Activated B cell treated with CpG ODN at 0.5 μM for 24 hours (primary cell): Measurements from ENCODE around the gene BHLHE40. TPM values are rescaled to one million over a fixed set of nuclear protein-coding genes. Genes with fewer than 3 reads are reported as not detected.
A peak's percentile ranks its signal among the peaks of the same experiment; 100 is the strongest.

ENCODE experiments used
- ATAC-seq: fragments of 200-7000 bp; cut with Tn5 transposase; one replicate; pipeline ENCODE4 v1.10.0; 2021; ENCODE audit warnings: low read depth, mild to moderate bottlenecking, moderate library complexity
- CTCF ChIA-PET: fragments of 350-600 bp; sonication (Branson Sonifier 250); formaldehyde crosslinking; loops from one replicate; lab custom pipeline; 2021; ENCODE audit warnings: antibody characterized with exemption; lab: Charles Lee
- POLR2A ChIA-PET: fragments of 350-600 bp; sonication (Branson Sonifier 250); formaldehyde crosslinking; loops from one replicate; lab custom pipeline; 2021; ENCODE audit warnings: antibody characterized with exemption; lab: Charles Lee
- DNase-seq: peaks from one replicate; pipeline ENCODE4 v3.0.0; 2022
- H3K27ac Mint-ChIP-seq: one replicate; pipeline ENCODE4 v1.8.0; 2020; ENCODE audit warnings: mixed read lengths
- H3K27me3 Mint-ChIP-seq: one replicate; pipeline ENCODE4 v1.8.0; 2021; ENCODE audit warnings: mixed read lengths
- H3K36me3 Mint-ChIP-seq: one replicate; pipeline ENCODE4 v1.8.0; 2021; ENCODE audit warnings: low read depth, mixed read lengths
- H3K4me1 Mint-ChIP-seq: one replicate; pipeline ENCODE4 v1.8.0; 2021; ENCODE audit warnings: mixed read lengths
- H3K4me3 Mint-ChIP-seq: one replicate; pipeline ENCODE4 v1.8.0; 2020; ENCODE audit warnings: mild to moderate bottlenecking, mixed read lengths
- H3K9me3 Mint-ChIP-seq: one replicate; pipeline ENCODE4 v1.8.0; 2020; ENCODE audit warnings: mixed read lengths
- intact Hi-C: fragments of 100-400 bp; cut with micrococcal nuclease; formaldehyde crosslinking; loops from one replicate; pipeline ENCODE4 v1.15.1; 2024
- total RNA-seq: library from RNA; stranded (reverse); gene quantifications from 2 replicates; pipeline ENCODE4 v1.2.3, GENCODE V29; 2022
- TF ChIP-seq, protein P1 (sequence below): fragments of 200-600 bp; IDR thresholded peaks from one replicate; pipeline ENCODE4 v1.8.0; 2022; ENCODE audit warnings: antibody characterized with exemption, mild to moderate bottlenecking

The BHLHE40 gene
- total RNA-seq, 1 donor from 2014 or later, result 41.5 TPM

DNA sequence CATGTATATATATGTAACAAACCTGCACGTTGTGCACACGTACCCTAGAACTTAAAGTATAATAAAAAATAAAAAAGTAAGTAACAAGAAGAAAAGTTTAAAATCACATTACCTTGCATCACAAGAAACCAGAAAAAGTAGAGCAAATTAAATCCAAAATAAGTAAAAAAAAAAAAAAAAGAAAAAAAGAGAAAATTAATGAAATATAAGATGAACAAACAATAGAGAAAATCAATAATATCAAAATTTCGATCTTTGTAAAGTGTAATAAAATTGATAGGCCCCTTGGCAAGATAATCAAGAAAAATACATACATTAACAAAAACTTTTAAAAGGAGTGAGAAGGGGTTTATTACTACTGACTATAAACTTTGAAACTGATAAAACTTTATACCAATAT lies 7.4 kb upstream of the BHLHE40 start:
- peaks cover 34% of the 10 kb centered on the region for H3K4me1 Mint-ChIP-seq

DNA sequence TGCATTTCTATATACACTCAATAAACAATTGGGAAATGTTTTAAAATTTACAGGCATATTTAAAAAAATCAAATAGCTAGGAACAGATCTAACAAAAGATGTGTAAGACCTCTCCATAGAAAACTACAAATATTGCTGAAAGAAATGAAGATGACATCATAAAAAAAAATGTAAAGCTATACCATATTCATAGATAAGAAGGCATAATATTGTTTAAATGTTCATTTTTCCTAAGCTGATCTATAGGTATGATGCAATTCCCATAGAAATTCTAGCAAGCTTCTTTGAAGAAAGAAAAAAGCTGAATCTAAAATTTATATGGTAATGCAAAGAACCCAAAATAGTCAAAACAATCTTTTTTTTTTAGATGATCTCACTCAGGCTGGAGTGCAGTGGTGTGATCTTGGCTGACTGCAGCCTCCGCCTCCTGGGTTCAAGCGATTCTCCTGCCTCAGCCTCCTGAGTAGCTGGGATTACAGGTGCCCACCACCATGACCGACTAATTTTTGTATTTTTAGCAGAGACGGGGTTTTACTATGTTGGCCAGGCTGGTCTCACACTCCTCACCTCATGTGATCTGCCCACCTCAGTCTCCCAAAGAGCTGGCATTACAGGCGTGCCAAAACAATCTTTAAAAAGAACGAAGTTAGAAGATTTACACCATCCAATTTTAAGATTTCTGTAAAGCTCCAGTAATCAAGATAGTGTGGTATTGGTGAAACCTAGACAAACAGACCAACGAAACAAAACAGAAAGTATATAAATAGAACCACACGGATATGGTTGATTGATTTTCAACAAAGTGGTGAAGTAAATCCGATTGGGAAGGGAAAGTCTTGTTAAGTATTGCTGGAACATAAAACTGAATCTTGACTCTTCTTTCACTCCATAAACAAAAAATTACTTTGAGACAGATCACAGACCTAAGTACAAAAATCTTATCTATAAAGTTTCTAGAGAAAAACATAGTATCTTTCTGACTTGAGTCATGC lies 6.3 kb upstream of the BHLHE40 start:
- H3K27ac Mint-ChIP-seq, result peak overlapping the region; percentile 85
- H3K27me3 Mint-ChIP-seq, result no peaks in the 10 kb centered on the region
- intact Hi-C loops, result no loop called here
- ChIA-PET POLR2A (interaction anchor here (0.6 to 1.3 kb wide), 7 partner anchors 10 to 123 kb away, joined by 3 to 8 read pairs (median 3); no protein-coding TSS in a partner anchor), CTCF (interaction anchor here (1.0 kb wide), 1 partner anchor 11 kb away, joined by 3 read pairs; no protein-coding TSS in a partner anchor)
- H3K4me1 Mint-ChIP-seq, result peaks cover 43% of the 10 kb centered on the region
- H3K9me3 Mint-ChIP-seq, result peaks cover 6% of the 10 kb centered on the region
- peak overlapping the region; percentile 75 for H3K4me3 Mint-ChIP-seq
- ATAC-seq (no peak), DNase-seq (no peak)
- TF ChIP-seq, protein P1, sequence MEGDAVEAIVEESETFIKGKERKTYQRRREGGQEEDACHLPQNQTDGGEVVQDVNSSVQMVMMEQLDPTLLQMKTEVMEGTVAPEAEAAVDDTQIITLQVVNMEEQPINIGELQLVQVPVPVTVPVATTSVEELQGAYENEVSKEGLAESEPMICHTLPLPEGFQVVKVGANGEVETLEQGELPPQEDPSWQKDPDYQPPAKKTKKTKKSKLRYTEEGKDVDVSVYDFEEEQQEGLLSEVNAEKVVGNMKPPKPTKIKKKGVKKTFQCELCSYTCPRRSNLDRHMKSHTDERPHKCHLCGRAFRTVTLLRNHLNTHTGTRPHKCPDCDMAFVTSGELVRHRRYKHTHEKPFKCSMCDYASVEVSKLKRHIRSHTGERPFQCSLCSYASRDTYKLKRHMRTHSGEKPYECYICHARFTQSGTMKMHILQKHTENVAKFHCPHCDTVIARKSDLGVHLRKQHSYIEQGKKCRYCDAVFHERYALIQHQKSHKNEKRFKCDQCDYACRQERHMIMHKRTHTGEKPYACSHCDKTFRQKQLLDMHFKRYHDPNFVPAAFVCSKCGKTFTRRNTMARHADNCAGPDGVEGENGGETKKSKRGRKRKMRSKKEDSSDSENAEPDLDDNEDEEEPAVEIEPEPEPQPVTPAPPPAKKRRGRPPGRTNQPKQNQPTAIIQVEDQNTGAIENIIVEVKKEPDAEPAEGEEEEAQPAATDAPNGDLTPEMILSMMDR, result no peak
- H3K36me3 Mint-ChIP-seq, result no peaks in the 10 kb centered on the region

More for the DNA sequence above, 7.4 kb upstream of the BHLHE40 start:
- ATAC-seq (no peak), DNase-seq (no peak)
- Mint-ChIP-seq H3K36me3 (peaks cover 2% of the 10 kb centered on the region), H3K27me3 (no peaks in the 10 kb centered on the region), H3K4me3 (no peak overlapping the region), H3K27ac (no peak overlapping the region), H3K9me3 (peaks cover 10% of the 10 kb centered on the region)
- intact Hi-C loops, result no loop called here
- TF ChIP-seq, protein P1, result no peak
- CTCF ChIA-PET, result no interaction called here
- POLR2A ChIA-PET, result interaction anchor here (0.6 kb wide), 1 partner anchor 12 kb away, joined by 4 read pairs; no protein-coding TSS in a partner anchor

DNA sequence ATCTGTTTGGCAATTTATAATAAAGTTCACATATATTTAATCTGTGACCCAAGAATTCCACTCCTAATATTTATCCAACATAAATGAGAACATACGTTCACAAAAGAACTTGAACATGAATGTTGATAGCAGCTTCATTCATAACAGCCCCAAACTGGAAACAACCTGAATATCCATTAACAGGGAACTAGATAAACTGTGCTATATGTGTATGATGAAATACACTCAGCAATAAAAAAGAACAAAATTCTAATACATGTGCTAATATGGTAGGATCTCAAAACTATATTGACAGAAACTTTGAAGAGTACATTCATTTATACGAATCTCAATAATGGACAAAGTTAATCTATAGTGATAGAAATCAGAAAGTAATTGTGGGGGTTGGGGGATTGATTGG lies 5.1 kb upstream of the BHLHE40 start:
- TF ChIP-seq, protein P1, result no peak
- Mint-ChIP-seq H3K4me3 (no peak overlapping the region), H3K27ac (peak overlapping the region; percentile 36), H3K36me3 (peaks cover 1% of the 10 kb centered on the region), H3K4me1 (peaks cover 43% of the 10 kb centered on the region), H3K9me3 (no peaks in the 10 kb centered on the region), H3K27me3 (no peaks in the 10 kb centered on the region)
- intact Hi-C loops, result no loop called here
- ATAC-seq, result no peak
- no peak for DNase-seq
- ChIA-PET CTCF (interaction anchor here (1.0 kb wide), 1 partner anchor 9 kb away, joined by 3 read pairs; no protein-coding TSS in a partner anchor), POLR2A (interaction anchor here (0.8 kb wide), 1 partner anchor 43 kb away, joined by 3 read pairs; no protein-coding TSS in a partner anchor)

DNA sequence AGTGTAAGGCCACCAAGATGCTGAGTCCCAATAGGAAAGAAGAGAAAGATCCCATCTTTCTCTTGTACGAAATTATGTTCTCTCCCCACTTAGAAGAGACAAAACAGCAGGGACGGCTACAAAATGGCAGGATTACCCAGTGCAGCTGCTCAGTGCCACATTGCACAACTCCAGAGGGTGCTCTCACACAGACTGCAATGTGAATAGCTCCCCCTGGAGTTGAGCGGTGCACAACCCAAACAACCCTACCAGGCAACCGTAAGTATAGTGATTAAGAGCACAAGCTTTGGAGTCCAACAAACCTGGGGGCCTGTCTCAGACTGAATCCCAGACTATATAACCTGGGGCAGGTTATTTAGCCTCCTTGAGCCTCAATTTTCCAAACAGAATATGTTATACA lies 3.1 kb upstream of the BHLHE40 start:
- Mint-ChIP-seq H3K9me3 (no peaks in the 10 kb centered on the region), H3K4me3 (no peak overlapping the region), H3K4me1 (peaks cover 52% of the 10 kb centered on the region), H3K36me3 (peaks cover 14% of the 10 kb centered on the region), H3K27me3 (no peaks in the 10 kb centered on the region), H3K27ac (peak overlapping the region; percentile 97)
- ChIA-PET POLR2A (interaction anchor here (0.8 to 14.2 kb wide), 9 partner anchors 8 to 154 kb away, joined by 3 to 478 read pairs (median 5); no protein-coding TSS in a partner anchor), CTCF (interaction anchor here (0.8 to 10.3 kb wide), 14 partner anchors 9 to 265 kb away, joined by 3 to 72 read pairs (median 4); no protein-coding TSS in a partner anchor)
- ATAC-seq, result no peak
- TF ChIP-seq, protein P1, result no peak
- no peak for DNase-seq
- intact Hi-C loops, result loop anchor here (5.0 kb wide), 2 partner anchors 34 to 89 kb away; no protein-coding TSS in a partner anchor
